Loucy (cell line): ENCODE data around the gene SERTAD1.

ENCODE experiments used
- H2AFZ ChIP-seq: fragments of 200-600 bp; sonication (generic); 2 replicates; pipeline ENCODE4 v1.6.0; 2016; ENCODE audit warnings: antibody characterized with exemption, mild to moderate bottlenecking, low read length, moderate library complexity
- H3F3A ChIP-seq: fragments of 200-600 bp; 2 replicates; pipeline ENCODE4 v1.6.0; 2016; ENCODE audit warnings: antibody characterized with exemption, low read depth, mild to moderate bottlenecking
- H3K27me3 ChIP-seq: fragments of 200-600 bp; sonication (generic); 2 replicates; pipeline ENCODE4 v1.6.1; 2014; ENCODE audit warnings: low read length, mild to moderate bottlenecking; ENCODE audit not compliant: insufficient read depth, poor library complexity, severe bottlenecking
- H3K36me3 ChIP-seq: fragments of 200-600 bp; sonication (generic); 2 replicates; pipeline ENCODE4 v1.6.1; 2016; ENCODE audit warnings: low read length; ENCODE audit not compliant: insufficient read depth
- H3K4me1 ChIP-seq: fragments of 200-600 bp; sonication (generic); 2 replicates; pipeline ENCODE4 v1.5.1; 2014; ENCODE audit warnings: low read length, mild to moderate bottlenecking; ENCODE audit not compliant: insufficient read depth, poor library complexity, severe bottlenecking
- H3K4me2 ChIP-seq: fragments of 200-600 bp; sonication (generic); 2 replicates; pipeline ENCODE4 v1.6.0; 2014; ENCODE audit warnings: antibody characterized with exemption, low read length, low read depth, mild to moderate bottlenecking; ENCODE audit not compliant: poor library complexity, severe bottlenecking
- H3K4me3 ChIP-seq: fragments of 200-600 bp; sonication (generic); 2 replicates; pipeline ENCODE4 v1.5.1; 2014; ENCODE audit warnings: low read length, mild to moderate bottlenecking, mixed read lengths; ENCODE audit not compliant: poor library complexity, severe bottlenecking
- H3K79me2 ChIP-seq: fragments of 200-600 bp; sonication (generic); 2 replicates; pipeline ENCODE4 v1.6.1; 2014; ENCODE audit warnings: low read length; ENCODE audit not compliant: insufficient read depth
- H3K9ac ChIP-seq: fragments of 200-600 bp; sonication (generic); 2 replicates; pipeline ENCODE4 v1.6.0; 2014; ENCODE audit warnings: mild to moderate bottlenecking, low read depth, low read length, moderate library complexity; ENCODE audit not compliant: poor library complexity, severe bottlenecking
- H3K9me2 ChIP-seq: fragments of 200-600 bp; sonication (generic); replicated peaks from 2 replicates; pipeline ENCODE4 v1.6.1; 2016; ENCODE audit warnings: low read depth, low read length, mixed read lengths
- H3K9me3 ChIP-seq: fragments of 200-600 bp; sonication (generic); 2 replicates; pipeline ENCODE4 v1.6.1; 2014; ENCODE audit warnings: mild to moderate bottlenecking, antibody characterized with exemption, low read length, low read depth; ENCODE audit not compliant: insufficient read depth
- H4K20me1 ChIP-seq: fragments of 200-600 bp; sonication (generic); 2 replicates; pipeline ENCODE4 v1.6.0; 2014; ENCODE audit warnings: antibody characterized with exemption, low read length, mild to moderate bottlenecking; ENCODE audit not compliant: insufficient read depth, poor library complexity, severe bottlenecking
- EZH2phosphoT487 ChIP-seq: fragments of 200-600 bp; IDR thresholded peaks from 2 replicates; pipeline ENCODE4 v1.6.1; 2018; ENCODE audit warnings: antibody characterized with exemption, mild to moderate bottlenecking, moderate library complexity, borderline replicate concordance
- TF ChIP-seq, protein P1 (sequence below): fragments of 200-600 bp; sonication (generic); conservative IDR thresholded peaks from 2 replicates; pipeline ENCODE4 v1.5.1; 2014; ENCODE audit warnings: mild to moderate bottlenecking, antibody characterized with exemption, low read length

SERTAD1 gene

GRCh38 chr19:40403262-40403984 lies 22.4 kb downstream of the SERTAD1 start:
- Histone ChIP-seq H3K9me2 (no peaks in the 10 kb centered on the region), H3K4me1 (no peaks in the 10 kb centered on the region), H3K4me2 (peak overlapping the region; percentile 89), H3K9me3 (no peaks in the 10 kb centered on the region), H3K79me2 (no peaks in the 10 kb centered on the region), H4K20me1 (no peaks in the 10 kb centered on the region), H3K9ac (peak overlapping the region; percentile 66), H3F3A (peaks cover 2% of the 10 kb centered on the region; the same call in 1 of the 2 replicates), H3K36me3 (no peaks in the 10 kb centered on the region), H2AFZ (peak overlapping the region; percentile 96), H3K27me3 (no peaks in the 10 kb centered on the region), H3K4me3 (peak overlapping the region; percentile 75)
- TF ChIP-seq, protein P1, sequence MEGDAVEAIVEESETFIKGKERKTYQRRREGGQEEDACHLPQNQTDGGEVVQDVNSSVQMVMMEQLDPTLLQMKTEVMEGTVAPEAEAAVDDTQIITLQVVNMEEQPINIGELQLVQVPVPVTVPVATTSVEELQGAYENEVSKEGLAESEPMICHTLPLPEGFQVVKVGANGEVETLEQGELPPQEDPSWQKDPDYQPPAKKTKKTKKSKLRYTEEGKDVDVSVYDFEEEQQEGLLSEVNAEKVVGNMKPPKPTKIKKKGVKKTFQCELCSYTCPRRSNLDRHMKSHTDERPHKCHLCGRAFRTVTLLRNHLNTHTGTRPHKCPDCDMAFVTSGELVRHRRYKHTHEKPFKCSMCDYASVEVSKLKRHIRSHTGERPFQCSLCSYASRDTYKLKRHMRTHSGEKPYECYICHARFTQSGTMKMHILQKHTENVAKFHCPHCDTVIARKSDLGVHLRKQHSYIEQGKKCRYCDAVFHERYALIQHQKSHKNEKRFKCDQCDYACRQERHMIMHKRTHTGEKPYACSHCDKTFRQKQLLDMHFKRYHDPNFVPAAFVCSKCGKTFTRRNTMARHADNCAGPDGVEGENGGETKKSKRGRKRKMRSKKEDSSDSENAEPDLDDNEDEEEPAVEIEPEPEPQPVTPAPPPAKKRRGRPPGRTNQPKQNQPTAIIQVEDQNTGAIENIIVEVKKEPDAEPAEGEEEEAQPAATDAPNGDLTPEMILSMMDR = no peak
- TF ChIP-seq EZH2phosphoT487 = no peak

DNA sequence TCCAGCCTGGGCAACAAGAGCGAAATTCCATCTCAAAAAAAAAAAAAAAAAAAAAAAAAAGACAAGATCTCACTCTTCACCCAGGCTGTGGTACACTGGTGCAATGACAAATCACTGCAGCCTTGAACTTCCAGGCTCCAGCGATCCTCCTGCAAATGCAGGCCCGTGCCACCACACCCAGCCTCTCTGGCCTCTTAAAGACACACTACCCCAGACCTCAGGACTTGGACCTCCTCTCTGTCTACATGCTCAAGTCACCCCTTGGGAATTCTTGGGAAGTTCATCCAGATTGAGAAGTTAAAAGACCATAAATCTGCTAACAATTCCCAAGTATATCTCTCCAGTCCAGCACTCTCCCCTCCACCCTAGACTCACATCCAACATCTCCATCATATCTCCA lies 25.2 kb downstream of the SERTAD1 start:
- Histone ChIP-seq H3K4me3 (no peak overlapping the region), H3K9me2 (no peaks in the 10 kb centered on the region), H2AFZ (no peak overlapping the region), H3K36me3 (no peaks in the 10 kb centered on the region), H3K9me3 (no peaks in the 10 kb centered on the region), H3K27me3 (no peaks in the 10 kb centered on the region), H4K20me1 (no peaks in the 10 kb centered on the region), H3F3A (peaks cover 2% of the 10 kb centered on the region; the same call in 1 of the 2 replicates), H3K9ac (no peak overlapping the region), H3K4me1 (no peaks in the 10 kb centered on the region), H3K79me2 (no peaks in the 10 kb centered on the region), H3K4me2 (no peak overlapping the region)
- TF ChIP-seq, protein P1 = no peak
- TF ChIP-seq EZH2phosphoT487 = no peak

- Histone ChIP-seq H3K27me3 (no peaks in the 10 kb centered on the region), H3K9ac (no peak overlapping the region), H3F3A (peaks cover under 1% of the 10 kb centered on the region; the same call in 1 of the 2 replicates), H3K4me2 (no peak overlapping the region), H3K9me3 (no peaks in the 10 kb centered on the region), H2AFZ (no peak overlapping the region), H3K79me2 (no peaks in the 10 kb centered on the region), H3K4me1 (no peaks in the 10 kb centered on the region), H4K20me1 (no peaks in the 10 kb centered on the region), H3K9me2 (no peaks in the 10 kb centered on the region), H3K36me3 (no peaks in the 10 kb centered on the region), H3K4me3 (no peak overlapping the region)
- TF ChIP-seq, protein P1 = no peak
Measured at GRCh38 chr19:40398417-40399131, 27.2 kb downstream of the SERTAD1 start.
